ENCODE measurements around the gene CAMKMT.

Gene CAMKMT

GRCh38 chr2:44333994-44334393 lies 27.8 kb upstream of the CAMKMT start:
- Histone ChIP-seq H3K9me3 (ENCODE audit: control insufficient read depth, insufficient read depth, low read length) (no peaks in the 10 kb centered on the region), H3K36me3 (ENCODE audit: control insufficient read depth, insufficient read depth, low read length) (peaks cover 35% of the 10 kb centered on the region), H3K9ac (ENCODE audit: low read depth, low read length) (no peak overlapping the region), H3K27me3 (ENCODE audit: control insufficient read depth, insufficient read depth, low read length) (no peaks in the 10 kb centered on the region), H3K27ac (ENCODE audit: low read depth, low read length) (no peak overlapping the region), H3K4me3 (ENCODE audit: low read depth, low read length) (no peak overlapping the region), H3K4me1 (ENCODE audit: control insufficient read depth, insufficient read depth, low read length) (no peaks in the 10 kb centered on the region)

- H3K4me3 ChIP-seq (ENCODE audit: low read depth, low read length): no peak overlapping the region
- H3K9ac ChIP-seq (ENCODE audit: low read depth, low read length): no peak overlapping the region
- H3K27ac ChIP-seq (ENCODE audit: low read depth, low read length): no peak overlapping the region
- peaks cover 47% of the 10 kb centered on the region for H3K36me3 ChIP-seq (ENCODE audit: control insufficient read depth, insufficient read depth, low read length)
- no peaks in the 10 kb centered on the region for H3K9me3 ChIP-seq (ENCODE audit: control insufficient read depth, insufficient read depth, low read length)
- no peaks in the 10 kb centered on the region for H3K4me1 ChIP-seq (ENCODE audit: control insufficient read depth, insufficient read depth, low read length)
- no peaks in the 10 kb centered on the region for H3K27me3 ChIP-seq (ENCODE audit: control insufficient read depth, insufficient read depth, low read length)
Observed at GRCh38 chr2:44335806-44336538, 25.8 kb upstream of the CAMKMT start.

GRCh38 chr2:44342854-44343253 lies 18.9 kb upstream of the CAMKMT start:
- Histone ChIP-seq H3K4me3 (ENCODE audit: low read depth, low read length) (no peak overlapping the region), H3K9ac (ENCODE audit: low read depth, low read length) (no peak overlapping the region), H3K9me3 (ENCODE audit: control insufficient read depth, insufficient read depth, low read length) (no peaks in the 10 kb centered on the region), H3K4me1 (ENCODE audit: control insufficient read depth, insufficient read depth, low read length) (no peaks in the 10 kb centered on the region), H3K36me3 (ENCODE audit: control insufficient read depth, insufficient read depth, low read length) (peaks cover 65% of the 10 kb centered on the region), H3K27me3 (ENCODE audit: control insufficient read depth, insufficient read depth, low read length) (no peaks in the 10 kb centered on the region), H3K27ac (ENCODE audit: low read depth, low read length) (no peak overlapping the region)

- H3K4me1 ChIP-seq (ENCODE audit: control insufficient read depth, insufficient read depth, low read length): peaks cover 11% of the 10 kb centered on the region
- no peak overlapping the region for H3K27ac ChIP-seq (ENCODE audit: low read depth, low read length)
- peaks cover 23% of the 10 kb centered on the region for H3K36me3 ChIP-seq (ENCODE audit: control insufficient read depth, insufficient read depth, low read length)
- H3K27me3 ChIP-seq (ENCODE audit: control insufficient read depth, insufficient read depth, low read length): no peaks in the 10 kb centered on the region
- H3K4me3 ChIP-seq (ENCODE audit: low read depth, low read length): no peak overlapping the region
- H3K9me3 ChIP-seq (ENCODE audit: control insufficient read depth, insufficient read depth, low read length): no peaks in the 10 kb centered on the region
- H3K9ac ChIP-seq (ENCODE audit: low read depth, low read length): no peak overlapping the region
Observed at GRCh38 chr2:44347526-44347925, 14.2 kb upstream of the CAMKMT start.

- no peak overlapping the region for H3K27ac ChIP-seq (ENCODE audit: low read depth, low read length)
- H3K9ac ChIP-seq (ENCODE audit: low read depth, low read length): no peak overlapping the region
- peaks cover 11% of the 10 kb centered on the region for H3K4me1 ChIP-seq (ENCODE audit: control insufficient read depth, insufficient read depth, low read length)
- no peaks in the 10 kb centered on the region for H3K9me3 ChIP-seq (ENCODE audit: control insufficient read depth, insufficient read depth, low read length)
- no peak overlapping the region for H3K4me3 ChIP-seq (ENCODE audit: low read depth, low read length)
- peaks cover 14% of the 10 kb centered on the region for H3K36me3 ChIP-seq (ENCODE audit: control insufficient read depth, insufficient read depth, low read length)
- no peaks in the 10 kb centered on the region for H3K27me3 ChIP-seq (ENCODE audit: control insufficient read depth, insufficient read depth, low read length)
Observed at GRCh38 chr2:44348400-44348799, 13.3 kb upstream of the CAMKMT start.

- Histone ChIP-seq H3K9ac (ENCODE audit: low read depth, low read length) (no peak overlapping the region), H3K27me3 (ENCODE audit: control insufficient read depth, insufficient read depth, low read length) (no peaks in the 10 kb centered on the region), H3K4me3 (ENCODE audit: low read depth, low read length) (no peak overlapping the region), H3K4me1 (ENCODE audit: control insufficient read depth, insufficient read depth, low read length) (peaks cover 11% of the 10 kb centered on the region), H3K9me3 (ENCODE audit: control insufficient read depth, insufficient read depth, low read length) (no peaks in the 10 kb centered on the region), H3K36me3 (ENCODE audit: control insufficient read depth, insufficient read depth, low read length) (peaks cover 11% of the 10 kb centered on the region; the same call in 1 of the 2 replicates), H3K27ac (ENCODE audit: low read depth, low read length) (no peak overlapping the region)
Observed at GRCh38 chr2:44349506-44349905, 12.2 kb upstream of the CAMKMT start.

- no peaks in the 10 kb centered on the region for H3K9me3 ChIP-seq (ENCODE audit: control insufficient read depth, insufficient read depth, low read length)
- H3K4me3 ChIP-seq (ENCODE audit: low read depth, low read length): no peak overlapping the region
- no peak overlapping the region for H3K27ac ChIP-seq (ENCODE audit: low read depth, low read length)
- no peaks in the 10 kb centered on the region for H3K27me3 ChIP-seq (ENCODE audit: control insufficient read depth, insufficient read depth, low read length)
- peaks cover 11% of the 10 kb centered on the region for H3K4me1 ChIP-seq (ENCODE audit: control insufficient read depth, insufficient read depth, low read length)
- H3K36me3 ChIP-seq (ENCODE audit: control insufficient read depth, insufficient read depth, low read length): peaks cover 3% of the 10 kb centered on the region; the same call in 1 of the 2 replicates
- H3K9ac ChIP-seq (ENCODE audit: low read depth, low read length): no peak overlapping the region
Observed at GRCh38 chr2:44351088-44351487, 10.7 kb upstream of the CAMKMT start.

GRCh38 chr2:44351676-44352075 lies 10.1 kb upstream of the CAMKMT start:
- peaks cover 11% of the 10 kb centered on the region for H3K4me1 ChIP-seq (ENCODE audit: control insufficient read depth, insufficient read depth, low read length)

GRCh38 chr2:44352510-44352909 lies 9.2 kb upstream of the CAMKMT start:
- no peaks in the 10 kb centered on the region for H3K9me3 ChIP-seq (ENCODE audit: control insufficient read depth, insufficient read depth, low read length)
- no peak overlapping the region for H3K4me3 ChIP-seq (ENCODE audit: low read depth, low read length)
- H3K36me3 ChIP-seq (ENCODE audit: control insufficient read depth, insufficient read depth, low read length): no peaks in the 10 kb centered on the region
- H3K4me1 ChIP-seq (ENCODE audit: control insufficient read depth, insufficient read depth, low read length): peaks cover 11% of the 10 kb centered on the region
- no peak overlapping the region for H3K9ac ChIP-seq (ENCODE audit: low read depth, low read length)
- no peak overlapping the region for H3K27ac ChIP-seq (ENCODE audit: low read depth, low read length)
- no peaks in the 10 kb centered on the region for H3K27me3 ChIP-seq (ENCODE audit: control insufficient read depth, insufficient read depth, low read length)

More at GRCh38 chr2:44351676-44352075, 10.1 kb upstream of the CAMKMT start:
- no peak overlapping the region for H3K27ac ChIP-seq (ENCODE audit: low read depth, low read length)
- no peaks in the 10 kb centered on the region for H3K9me3 ChIP-seq (ENCODE audit: control insufficient read depth, insufficient read depth, low read length)
- no peak overlapping the region for H3K4me3 ChIP-seq (ENCODE audit: low read depth, low read length)
- no peaks in the 10 kb centered on the region for H3K36me3 ChIP-seq (ENCODE audit: control insufficient read depth, insufficient read depth, low read length)
- H3K9ac ChIP-seq (ENCODE audit: low read depth, low read length): no peak overlapping the region
- H3K27me3 ChIP-seq (ENCODE audit: control insufficient read depth, insufficient read depth, low read length): no peaks in the 10 kb centered on the region

- H3K27me3 ChIP-seq (ENCODE audit: control insufficient read depth, insufficient read depth, low read length): no peaks in the 10 kb centered on the region
- no peaks in the 10 kb centered on the region for H3K36me3 ChIP-seq (ENCODE audit: control insufficient read depth, insufficient read depth, low read length)
- H3K9ac ChIP-seq (ENCODE audit: low read depth, low read length): no peak overlapping the region
Observed at GRCh38 chr2:44354761-44355160, 7.0 kb upstream of the CAMKMT start.

GRCh38 chr2:44358503-44358902 lies 3.2 kb upstream of the CAMKMT start:
- peaks cover 9% of the 10 kb centered on the region for H3K4me1 ChIP-seq (ENCODE audit: control insufficient read depth, insufficient read depth, low read length)
- H3K27ac ChIP-seq (ENCODE audit: low read depth, low read length): no peak overlapping the region
- no peak overlapping the region for H3K9ac ChIP-seq (ENCODE audit: low read depth, low read length)
- H3K36me3 ChIP-seq (ENCODE audit: control insufficient read depth, insufficient read depth, low read length): no peaks in the 10 kb centered on the region
- H3K27me3 ChIP-seq (ENCODE audit: control insufficient read depth, insufficient read depth, low read length): no peaks in the 10 kb centered on the region
- H3K4me3 ChIP-seq (ENCODE audit: low read depth, low read length): no peak overlapping the region
- no peaks in the 10 kb centered on the region for H3K9me3 ChIP-seq (ENCODE audit: control insufficient read depth, insufficient read depth, low read length)

More at GRCh38 chr2:44354761-44355160, 7.0 kb upstream of the CAMKMT start:
- H3K4me1 ChIP-seq (ENCODE audit: control insufficient read depth, insufficient read depth, low read length): peaks cover 11% of the 10 kb centered on the region
- H3K4me3 ChIP-seq (ENCODE audit: low read depth, low read length): no peak overlapping the region
- no peaks in the 10 kb centered on the region for H3K9me3 ChIP-seq (ENCODE audit: control insufficient read depth, insufficient read depth, low read length)
- no peak overlapping the region for H3K27ac ChIP-seq (ENCODE audit: low read depth, low read length)

All from HUES48 (cell line).